Activated B cell treated with CpG ODN at 0.5 μM for 24 hours (primary cell): Measurements from ENCODE around the gene PLEKHA5. TPM values are rescaled to one million over a fixed set of nuclear protein-coding genes. Genes with fewer than 3 reads are reported as not detected.

Experiments
- ATAC-seq: fragments of 200-7000 bp; cut with Tn5 transposase; one replicate; pipeline ENCODE4 v1.10.0; 2021; ENCODE audit warnings: low read depth, mild to moderate bottlenecking, moderate library complexity
- CTCF ChIA-PET: fragments of 350-600 bp; sonication (Branson Sonifier 250); formaldehyde crosslinking; loops from one replicate; lab custom pipeline; 2021; ENCODE audit warnings: antibody characterized with exemption; lab: Charles Lee
- POLR2A ChIA-PET: fragments of 350-600 bp; sonication (Branson Sonifier 250); formaldehyde crosslinking; loops from one replicate; lab custom pipeline; 2021; ENCODE audit warnings: antibody characterized with exemption; lab: Charles Lee
- DNase-seq: peaks from one replicate; pipeline ENCODE4 v3.0.0; 2022
- H3K27ac Mint-ChIP-seq: one replicate; pipeline ENCODE4 v1.8.0; 2020; ENCODE audit warnings: mixed read lengths
- H3K27me3 Mint-ChIP-seq: one replicate; pipeline ENCODE4 v1.8.0; 2021; ENCODE audit warnings: mixed read lengths
- H3K36me3 Mint-ChIP-seq: one replicate; pipeline ENCODE4 v1.8.0; 2021; ENCODE audit warnings: low read depth, mixed read lengths
- H3K4me1 Mint-ChIP-seq: one replicate; pipeline ENCODE4 v1.8.0; 2021; ENCODE audit warnings: mixed read lengths
- H3K4me3 Mint-ChIP-seq: one replicate; pipeline ENCODE4 v1.8.0; 2020; ENCODE audit warnings: mild to moderate bottlenecking, mixed read lengths
- H3K9me3 Mint-ChIP-seq: one replicate; pipeline ENCODE4 v1.8.0; 2020; ENCODE audit warnings: mixed read lengths
- intact Hi-C: fragments of 100-400 bp; cut with micrococcal nuclease; formaldehyde crosslinking; loops from one replicate; pipeline ENCODE4 v1.15.1; 2024
- total RNA-seq: library from RNA; stranded (reverse); gene quantifications from 2 replicates; pipeline ENCODE4 v1.2.3, GENCODE V29; 2022
- TF ChIP-seq, protein P1 (sequence below): fragments of 200-600 bp; IDR thresholded peaks from one replicate; pipeline ENCODE4 v1.8.0; 2022; ENCODE audit warnings: antibody characterized with exemption, mild to moderate bottlenecking

PLEKHA5 gene
- total RNA-seq, 1 donor from 2014 or later: 0.11 TPM

DNA sequence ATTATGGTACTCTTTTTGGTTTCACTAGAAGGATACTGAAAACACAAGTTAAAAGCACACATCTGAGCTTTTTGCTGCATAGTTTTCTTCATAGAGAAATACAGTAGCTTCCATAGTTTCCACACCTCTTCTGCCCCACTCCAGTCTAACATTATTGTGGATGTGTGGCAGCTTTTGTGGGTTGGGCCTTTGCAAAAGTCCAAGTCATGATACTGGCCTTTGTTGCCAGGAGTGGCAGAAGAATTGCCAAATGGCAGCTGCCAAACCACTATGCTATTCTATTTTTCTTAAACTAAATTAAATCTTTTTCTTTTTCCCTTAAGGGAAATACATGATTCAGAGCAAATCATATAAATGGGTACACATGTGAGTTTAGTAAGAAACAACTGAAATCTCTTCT is 114.8 kb downstream of the PLEKHA5 start:
- no peak for DNase-seq
- ChIA-PET CTCF (no interaction called here), POLR2A (no interaction called here)
- Mint-ChIP-seq H3K36me3 (no peaks in the 10 kb centered on the region), H3K9me3 (no peaks in the 10 kb centered on the region), H3K4me1 (no peaks in the 10 kb centered on the region), H3K27ac (no peak overlapping the region), H3K27me3 (peaks cover 3% of the 10 kb centered on the region), H3K4me3 (no peak overlapping the region)
- TF ChIP-seq, protein P1, sequence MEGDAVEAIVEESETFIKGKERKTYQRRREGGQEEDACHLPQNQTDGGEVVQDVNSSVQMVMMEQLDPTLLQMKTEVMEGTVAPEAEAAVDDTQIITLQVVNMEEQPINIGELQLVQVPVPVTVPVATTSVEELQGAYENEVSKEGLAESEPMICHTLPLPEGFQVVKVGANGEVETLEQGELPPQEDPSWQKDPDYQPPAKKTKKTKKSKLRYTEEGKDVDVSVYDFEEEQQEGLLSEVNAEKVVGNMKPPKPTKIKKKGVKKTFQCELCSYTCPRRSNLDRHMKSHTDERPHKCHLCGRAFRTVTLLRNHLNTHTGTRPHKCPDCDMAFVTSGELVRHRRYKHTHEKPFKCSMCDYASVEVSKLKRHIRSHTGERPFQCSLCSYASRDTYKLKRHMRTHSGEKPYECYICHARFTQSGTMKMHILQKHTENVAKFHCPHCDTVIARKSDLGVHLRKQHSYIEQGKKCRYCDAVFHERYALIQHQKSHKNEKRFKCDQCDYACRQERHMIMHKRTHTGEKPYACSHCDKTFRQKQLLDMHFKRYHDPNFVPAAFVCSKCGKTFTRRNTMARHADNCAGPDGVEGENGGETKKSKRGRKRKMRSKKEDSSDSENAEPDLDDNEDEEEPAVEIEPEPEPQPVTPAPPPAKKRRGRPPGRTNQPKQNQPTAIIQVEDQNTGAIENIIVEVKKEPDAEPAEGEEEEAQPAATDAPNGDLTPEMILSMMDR: no peak
- ATAC-seq: no peak
- intact Hi-C loops: no loop called here

DNA sequence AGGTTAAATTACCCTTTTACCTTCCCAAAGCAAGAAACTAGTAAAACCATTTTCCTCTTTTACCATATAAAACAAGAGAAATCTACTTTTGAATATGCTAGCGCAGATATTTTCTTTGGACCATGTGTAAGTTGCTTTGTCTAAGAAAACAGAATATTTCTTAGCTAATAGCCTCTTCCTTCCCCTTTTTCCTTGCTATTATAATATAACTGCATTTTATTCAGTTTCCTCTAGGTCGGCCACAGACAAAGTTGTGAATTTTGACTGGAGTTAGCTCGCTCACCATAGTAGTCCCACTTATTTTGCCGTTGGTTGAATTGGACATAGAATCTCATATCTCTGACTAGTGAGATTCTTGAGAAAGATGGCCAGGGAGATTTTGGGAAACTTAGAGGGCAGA is 115.6 kb downstream of the PLEKHA5 start:
- ChIA-PET CTCF (no interaction called here), POLR2A (interaction anchor here (0.7 kb wide), 1 partner anchor 296 kb away, joined by 3 read pairs; no protein-coding TSS in a partner anchor)
- Mint-ChIP-seq H3K27ac (no peak overlapping the region), H3K4me3 (no peak overlapping the region), H3K27me3 (peaks cover 3% of the 10 kb centered on the region), H3K4me1 (no peaks in the 10 kb centered on the region), H3K36me3 (no peaks in the 10 kb centered on the region), H3K9me3 (no peaks in the 10 kb centered on the region)
- DNase-seq: no peak
- ATAC-seq: no peak
- intact Hi-C loops: no loop called here
- TF ChIP-seq, protein P1: no peak

DNA sequence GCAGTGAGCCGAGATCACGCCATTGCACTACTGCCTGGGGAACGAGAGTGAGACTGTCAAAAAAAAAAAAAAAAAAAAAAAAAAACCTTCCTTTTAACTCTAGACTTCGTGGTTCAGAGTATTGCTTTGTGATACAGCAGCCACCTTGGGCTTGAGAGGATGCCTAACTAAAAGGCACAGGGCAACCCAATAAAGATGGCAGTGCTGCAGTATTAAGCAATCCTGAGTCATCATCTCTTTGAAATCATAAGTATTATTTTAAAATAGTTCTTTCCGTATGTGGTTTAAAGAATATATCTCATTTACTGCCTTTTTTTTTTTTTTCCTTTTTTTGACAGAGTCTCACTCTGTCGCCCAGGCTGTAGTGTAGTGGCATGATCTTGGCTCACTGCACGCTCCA is 116.1 kb downstream of the PLEKHA5 start:
- intact Hi-C loops: no loop called here
- peaks cover 3% of the 10 kb centered on the region for H3K27me3 Mint-ChIP-seq
- H3K4me1 Mint-ChIP-seq: no peaks in the 10 kb centered on the region
- CTCF ChIA-PET: no interaction called here
- POLR2A ChIA-PET: interaction anchor here (0.7 kb wide), 1 partner anchor 297 kb away, joined by 3 read pairs; no protein-coding TSS in a partner anchor
- no peaks in the 10 kb centered on the region for H3K36me3 Mint-ChIP-seq
- DNase-seq (no peak), ATAC-seq (no peak)
- no peak overlapping the region for H3K27ac Mint-ChIP-seq
- no peaks in the 10 kb centered on the region for H3K9me3 Mint-ChIP-seq
- TF ChIP-seq, protein P1: no peak
- no peak overlapping the region for H3K4me3 Mint-ChIP-seq

DNA sequence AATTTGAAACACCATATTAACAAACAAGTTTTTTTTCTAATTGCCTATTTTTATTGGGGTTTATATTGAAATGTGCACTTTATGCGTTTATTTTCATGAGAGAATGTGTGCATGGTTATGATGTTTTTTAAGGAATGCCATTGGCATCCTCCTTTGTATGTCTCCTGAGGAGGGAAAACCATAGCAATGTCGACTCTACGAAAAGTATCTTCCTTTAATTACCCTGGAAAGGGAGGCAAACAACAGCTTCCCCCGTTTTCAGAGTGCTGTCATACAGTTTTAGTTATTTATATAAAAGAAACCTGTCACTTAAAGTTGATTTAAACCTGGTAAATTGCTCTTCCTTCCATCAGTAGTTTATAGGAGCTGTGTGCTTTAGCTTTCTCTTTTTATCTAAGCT is 117.4 kb downstream of the PLEKHA5 start:
- H3K4me3 Mint-ChIP-seq: no peak overlapping the region
- no peaks in the 10 kb centered on the region for H3K4me1 Mint-ChIP-seq
- H3K36me3 Mint-ChIP-seq: no peaks in the 10 kb centered on the region
- ATAC-seq: no peak
- intact Hi-C loops: no loop called here
- H3K27ac Mint-ChIP-seq: no peak overlapping the region
- POLR2A ChIA-PET: no interaction called here
- no peak for DNase-seq
- CTCF ChIA-PET: no interaction called here
- no peaks in the 10 kb centered on the region for H3K9me3 Mint-ChIP-seq
- TF ChIP-seq, protein P1: no peak
- peaks cover 3% of the 10 kb centered on the region for H3K27me3 Mint-ChIP-seq

DNA sequence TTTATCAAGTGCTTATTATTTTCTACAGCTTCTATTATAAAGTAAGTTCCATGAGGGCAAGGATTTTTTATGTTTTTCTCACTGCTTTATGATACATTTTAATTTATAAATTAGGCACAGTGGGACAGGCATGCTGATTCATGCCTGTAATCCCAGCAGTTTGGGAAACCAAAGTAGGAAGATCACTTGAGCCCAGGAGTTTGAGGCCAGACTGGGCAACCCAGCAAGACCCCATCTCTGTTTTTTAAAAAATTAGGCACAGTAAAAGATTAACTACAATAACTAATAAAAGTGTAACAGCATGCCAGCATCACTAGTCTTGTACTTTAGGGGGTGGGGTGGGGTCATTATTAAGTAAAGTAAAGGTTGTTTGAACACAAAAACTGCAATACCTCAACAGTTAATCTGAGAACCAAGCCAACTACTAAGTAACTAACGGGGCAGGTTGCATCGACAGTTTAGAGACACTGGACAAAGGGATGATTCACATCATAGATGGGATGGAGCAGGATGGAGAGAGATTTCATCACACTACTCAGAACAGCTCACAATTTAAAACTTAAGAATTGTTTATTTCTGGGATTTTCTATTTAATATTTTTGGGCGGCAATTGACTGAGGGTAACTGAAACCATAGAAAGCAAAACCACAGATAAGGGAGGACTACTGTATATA is 119.5 kb downstream of the PLEKHA5 start:
- Mint-ChIP-seq H3K27me3 (no peaks in the 10 kb centered on the region), H3K36me3 (no peaks in the 10 kb centered on the region), H3K4me1 (no peaks in the 10 kb centered on the region), H3K27ac (no peak overlapping the region), H3K4me3 (no peak overlapping the region), H3K9me3 (no peaks in the 10 kb centered on the region)
- intact Hi-C loops: no loop called here
- POLR2A ChIA-PET: interaction anchor here (0.7 kb wide), 1 partner anchor 306 kb away, joined by 3 read pairs; no protein-coding TSS in a partner anchor
- ATAC-seq (no peak), DNase-seq (no peak)
- CTCF ChIA-PET: no interaction called here
- TF ChIP-seq, protein P1: no peak
